ENCODE measurements around the gene CAND2.

The CAND2 gene

GRCh38 chr3:12796171-12797123, at the start of gene CAND2:
Gene CAND2 (plus strand): TSS chr3:12796680. CDS start chr3:12796721, 41 bp downstream.
- peak; percentile 50 for DNase-seq

GRCh38 chr3:12748477-12748876, 48.0 kb upstream of the CAND2 start:
- no peak for DNase-seq

DNA sequence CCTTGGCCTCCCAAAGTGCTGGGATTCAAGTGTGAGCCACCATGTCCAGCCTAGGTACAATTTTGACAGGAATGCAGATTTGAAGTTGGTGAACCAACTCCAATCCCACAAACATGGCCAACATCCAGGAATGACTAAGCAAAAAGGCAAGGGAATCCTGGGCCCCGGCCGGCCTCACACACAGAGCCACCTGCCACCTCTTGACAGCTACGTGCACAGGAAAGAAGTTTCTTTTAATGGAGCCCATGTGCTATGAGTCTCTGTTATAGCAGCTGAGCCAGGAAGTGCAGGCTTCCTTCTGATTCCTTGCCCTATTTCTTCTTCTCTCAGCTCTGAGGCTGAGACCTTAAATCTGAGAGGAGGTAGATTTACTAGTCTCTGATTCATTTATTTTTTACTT, 46.3 kb upstream of the CAND2 start:
- DNase-seq, result no peak

DNA sequence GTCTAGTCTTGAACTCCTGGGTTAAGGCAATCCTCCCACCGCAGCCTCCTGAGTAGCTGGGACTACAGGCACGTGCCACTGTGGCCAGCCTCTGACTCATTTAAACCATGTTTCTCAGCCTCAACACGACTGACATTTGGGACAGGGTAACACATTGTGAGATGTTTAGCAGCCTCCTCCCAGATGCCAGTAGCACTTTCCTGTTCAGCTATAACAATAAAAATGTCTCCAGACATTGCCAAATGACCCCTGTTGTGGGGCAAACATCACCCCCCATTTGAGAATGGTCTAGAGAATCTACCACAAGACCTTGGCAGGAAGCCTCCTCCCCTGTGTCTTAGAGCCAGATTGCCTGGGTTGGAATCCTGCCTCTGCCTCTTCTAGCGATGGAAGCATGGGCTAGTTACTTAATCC, 45.8 kb upstream of the CAND2 start:
- DNase-seq, result no peak

GRCh38 chr3:12751571-12751970, 44.9 kb upstream of the CAND2 start:
- DNase-seq, result no peak

GRCh38 chr3:12752102-12752501, 44.4 kb upstream of the CAND2 start:
- DNase-seq, result no peak

DNA sequence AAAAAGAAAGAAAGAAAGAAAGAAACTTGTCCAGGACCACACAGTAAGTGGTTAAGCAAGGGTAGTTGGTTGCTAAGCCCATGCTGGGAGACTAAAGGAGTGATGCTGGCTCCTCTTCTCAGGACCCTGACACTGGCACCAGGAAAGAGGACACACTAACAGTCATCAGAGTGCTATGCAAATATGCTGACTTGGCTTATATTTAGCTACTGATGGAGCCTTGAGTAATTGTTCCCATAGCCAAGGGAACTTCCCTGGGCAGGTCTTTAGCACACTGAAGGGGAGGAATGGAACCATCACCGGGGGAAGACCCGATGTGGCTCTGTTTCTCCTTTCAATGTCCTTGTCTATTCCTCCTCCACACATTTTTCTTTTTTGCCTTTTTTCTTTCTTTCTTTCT, 43.7 kb upstream of the CAND2 start:
- DNase-seq, result no peak

GRCh38 chr3:12753275-12754028, 43.0 kb upstream of the CAND2 start:
- no peak for DNase-seq

GRCh38 chr3:12754313-12754712, 42.2 kb upstream of the CAND2 start:
- DNase-seq, result no peak

- DNase-seq, result no peak
These were observed 40.7 kb upstream of the CAND2 start for GRCh38 chr3:12755754-12756153.

- DNase-seq, result no peak
These were observed 40.3 kb upstream of the CAND2 start for GRCh38 chr3:12756175-12756574.

GRCh38 chr3:12756635-12757034, 39.8 kb upstream of the CAND2 start:
- DNase-seq, result no peak

DNA sequence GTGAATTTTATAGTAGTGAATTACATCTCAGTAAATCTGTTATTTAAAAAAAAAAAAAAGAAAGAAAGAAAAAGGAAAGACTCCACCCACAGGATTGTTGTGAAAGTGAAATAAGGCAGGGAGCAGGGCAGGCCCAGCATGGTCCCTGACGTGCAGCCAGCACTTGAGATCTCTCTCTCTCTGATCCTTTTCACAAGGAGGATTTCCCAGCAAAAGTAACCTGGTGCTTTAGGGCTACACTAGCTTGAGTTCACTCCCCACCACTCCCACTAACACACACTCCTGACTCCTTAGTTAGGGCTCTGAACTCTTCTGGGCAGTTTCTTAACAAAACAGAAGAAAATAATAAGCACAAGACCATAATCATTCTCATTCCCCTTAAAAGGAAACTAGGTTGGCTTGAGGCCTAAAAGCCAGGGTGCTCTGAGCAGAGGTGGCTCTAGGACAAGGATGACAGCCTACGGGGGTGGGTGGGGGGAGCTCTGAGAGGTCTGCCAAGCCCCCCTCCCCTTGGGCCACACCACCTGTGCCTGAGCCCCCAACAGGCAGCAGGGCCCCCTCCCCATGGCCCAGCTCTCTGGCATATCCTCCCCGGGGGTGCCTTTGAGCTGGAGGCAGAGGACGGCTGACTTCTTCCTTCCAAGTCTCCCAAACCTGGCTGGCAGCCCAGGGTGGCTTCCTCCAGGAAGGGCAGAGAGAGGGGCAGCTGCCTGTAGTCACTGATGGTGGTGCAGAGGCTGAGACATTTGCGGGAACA, 38.3 kb upstream of the CAND2 start:
- no peak for DNase-seq

- DNase-seq, result peak; percentile 30
These were observed 37.3 kb upstream of the CAND2 start, which contains the start of gene TMEM40 for GRCh38 chr3:12759097-12759679. Gene TMEM40 (minus strand): TSS chr3:12759259. CDS start chr3:12749832, 9,427 bp downstream.

DNA sequence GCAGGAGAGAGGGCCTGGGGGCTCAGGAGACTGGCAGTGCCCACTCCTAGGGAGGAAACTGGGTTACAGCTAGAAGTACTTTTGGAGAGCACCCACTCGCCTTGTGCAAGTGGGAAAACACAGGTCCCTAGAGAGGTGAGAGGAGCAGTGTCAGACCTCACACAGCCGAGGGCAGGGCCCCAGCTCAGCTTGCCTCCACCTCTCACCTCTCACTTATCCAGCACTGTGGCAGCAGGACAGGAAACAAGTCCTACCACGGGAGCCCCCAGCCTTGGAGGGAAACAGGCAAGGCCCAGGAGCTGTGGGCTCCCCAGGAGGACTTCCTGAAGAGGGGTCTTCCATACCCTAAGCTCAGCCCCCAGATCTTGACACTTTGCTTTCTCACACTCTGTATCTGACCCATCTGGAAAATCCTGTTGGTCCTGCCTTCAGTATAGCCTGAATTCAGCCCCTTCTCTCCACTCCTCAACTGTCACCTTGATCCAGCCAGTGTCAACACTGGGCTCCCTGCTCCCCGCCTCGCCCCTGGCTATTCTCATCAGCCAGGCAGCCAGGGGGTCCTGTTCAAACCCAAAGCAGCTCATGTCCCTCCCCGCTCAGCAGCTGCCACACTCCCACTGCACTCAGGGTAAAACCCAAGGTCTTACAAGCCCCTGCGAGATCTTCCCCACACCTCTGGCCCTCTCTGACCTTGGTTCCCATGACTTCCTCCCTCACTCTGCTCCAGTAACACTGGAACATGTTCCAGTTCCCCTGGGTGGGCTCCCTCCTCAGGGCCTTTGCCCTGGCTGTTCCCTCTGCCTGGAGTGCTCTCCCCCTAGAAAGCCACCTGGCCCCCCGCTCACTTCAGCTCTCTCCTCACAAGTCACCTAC, 36.6 kb upstream of the CAND2 start:
- DNase-seq, result no peak

- DNase-seq, result no peak
These were observed 32.2 kb upstream of the CAND2 start for GRCh38 chr3:12764171-12764776.

DNA sequence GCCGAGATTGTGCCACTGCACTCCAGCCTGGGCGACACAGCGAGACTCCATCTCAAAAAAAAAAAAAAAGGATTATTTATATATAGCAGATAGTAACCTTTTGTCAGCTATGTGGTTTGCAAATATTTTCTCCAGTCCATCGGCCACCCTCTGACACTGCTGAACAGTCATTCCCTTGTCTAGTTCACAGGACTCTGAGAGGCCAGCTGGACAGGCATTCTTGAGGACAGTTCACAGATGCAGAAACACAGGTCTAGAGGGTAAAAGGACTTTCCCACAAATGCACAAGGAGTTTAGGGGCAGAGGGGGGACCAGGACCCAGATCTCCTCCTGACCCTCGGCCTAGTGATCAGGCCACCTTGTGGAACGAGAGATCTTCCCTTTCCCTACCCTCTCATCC, 29.9 kb upstream of the CAND2 start:
- DNase-seq, result no peak

- peak; percentile 13 for DNase-seq
These were observed 27.6 kb upstream of the CAND2 start for GRCh38 chr3:12768579-12769527.

DNA sequence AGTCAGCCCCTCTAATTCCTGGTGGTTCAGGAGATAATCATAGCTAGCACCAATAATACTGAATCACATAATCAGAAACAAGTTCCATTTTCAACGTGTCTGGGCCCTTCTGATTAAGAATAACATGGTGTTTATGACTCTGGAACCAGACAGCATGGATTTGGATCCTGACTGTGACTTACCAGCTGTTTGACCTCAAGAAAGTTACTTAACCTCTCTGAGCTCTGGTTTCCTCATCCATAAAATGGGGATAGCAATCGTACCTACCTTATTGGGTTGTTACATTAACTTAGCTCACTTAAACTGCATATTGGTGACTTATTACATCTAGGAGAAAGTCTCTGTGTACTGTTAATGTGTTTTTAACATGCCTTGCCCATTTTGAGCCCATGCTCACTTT, 26.7 kb upstream of the CAND2 start:
- DNase-seq, result no peak

DNA sequence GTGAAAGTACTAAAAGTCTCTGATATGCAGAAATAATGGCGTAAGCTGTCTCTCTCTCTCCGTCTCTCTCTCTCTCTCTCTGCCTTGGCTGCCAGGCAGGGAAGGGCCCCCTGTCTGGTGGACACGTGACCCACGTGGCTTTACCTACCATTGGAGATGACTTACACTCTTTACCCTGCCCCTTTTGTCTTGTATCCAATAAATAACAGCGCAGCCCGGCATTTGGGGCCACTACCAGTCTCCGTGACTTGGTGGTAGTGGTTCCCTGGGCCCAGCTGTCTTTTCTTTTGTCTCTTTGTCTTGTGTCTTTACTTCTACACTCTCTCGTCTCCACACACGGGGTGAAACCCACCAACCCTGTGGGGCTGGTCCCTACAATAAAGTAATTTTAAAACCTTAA, 25.2 kb upstream of the CAND2 start:
- no peak for DNase-seq

Data from NCI-H146 (cell line).